Stomach (tissue), 9 donors: ENCODE measurements around the gene SECISBP2. TPM values are rescaled to one million over a fixed set of nuclear protein-coding genes. Genes with fewer than 3 reads are reported as not detected.

ENCODE experiments used
- DNase-seq, 2 donors: peaks; one replicate each; pipeline versions ENCODE4 v3.0.0 to v3.0.0-alpha.2; 2013 to 2019
- H3K27ac ChIP-seq, 5 donors: fragments of 200-600 bp in 4 of 5; sonication (generic) in 4 of 5; one replicate each; pipeline ENCODE4 v1.5.1; 2013 to 2019; ENCODE audit warnings: mild to moderate bottlenecking in 1 of 5, moderate library complexity in 1 of 5
- H3K27me3 ChIP-seq, 3 donors: fragments of 200-600 bp; sonication (generic); one replicate each; pipeline ENCODE4 v1.5.1; 2017 to 2019; ENCODE audit warnings: mixed run types in 1 of 3
- H3K36me3 ChIP-seq, 4 donors: fragments of 200-600 bp; sonication (generic); 1 replicate in 3 of 4; 2 replicates in 1 of 4; pipeline ENCODE4 v1.5.1; 2016 to 2019
- H3K4me1 ChIP-seq, 4 donors: fragments of 200-600 bp; sonication (generic); one replicate each; pipeline ENCODE4 v1.5.1; 2016 to 2019
- H3K4me3 ChIP-seq, 4 donors: fragments of 200-600 bp; sonication (generic) in 3 of 4; one replicate each; pipeline ENCODE4 v1.5.1; 2016 to 2019; ENCODE audit warnings: mild to moderate bottlenecking in 1 of 4
- H3K9me3 ChIP-seq, 4 donors: fragments of 200-600 bp; sonication (generic); one replicate each; pipeline ENCODE4 v1.5.1; 2016 to 2019
- CTCF ChIP-seq, 7 experiments: fragments of 450-650 bp in 4 of 7; fragments of 200-600 bp in 3 of 7; sonication (generic) in 3 of 7; IDR thresholded peaks; one replicate each; pipeline ENCODE4 v1.5.1; 2016 to 2019; ENCODE audit warnings: antibody characterized with exemption in 7 of 7, control low read depth in 2 of 7, mild to moderate bottlenecking in 1 of 7
- EP300 ChIP-seq: sonication (generic); formaldehyde crosslinking; IDR thresholded peaks from one replicate; pipeline ENCODE4 v1.6.1; 2017; ENCODE audit warnings: antibody characterized with exemption
- POLR2A ChIP-seq, 4 donors: fragments of 450-650 bp; IDR thresholded peaks; one replicate each; pipeline ENCODE4 v1.6.1; 2016; ENCODE audit warnings: antibody characterized with exemption in 4 of 4, control low read depth in 2 of 4, mild to moderate bottlenecking in 1 of 4, moderate library complexity in 1 of 4
- POLR2AphosphoS5 ChIP-seq, 3 donors: sonication (generic); formaldehyde crosslinking; IDR thresholded peaks; one replicate each; pipeline ENCODE4 v1.6.1; 2016; ENCODE audit warnings: antibody characterized with exemption in 3 of 3
- WGBS, 5 donors: extraction: QIAGEN DNeasy Blood & Tissue Kit in 3 of 5; methylation state at CpG; one replicate each; pipeline versions ENCODE4 v1.1.5 to v1.1.7; 2013 to 2018; 5-methylcytosine and 5-hydroxymethylcytosine counted together
- intact Hi-C: fragments of 100-400 bp; cut with DNase I; formaldehyde crosslinking; loops from one replicate; pipeline ENCODE4 v1.15.1; 2023; ENCODE audit warnings: low total_unique reads
- polyA plus RNA-seq, 3 donors: library from polyadenylated mRNA; stranded (reverse); fragments of 200-250 nt; gene quantifications; one replicate each; pipeline ENCODE4 v1.2.3, GENCODE V29; 2013
- total RNA-seq, 5 donors: library from RNA; depleted of rRNA; stranded (reverse); fragments of >200 nt; gene quantifications; one replicate each; pipeline versions ENCODE4 v1.1.0 to v1.2.3, GENCODE V29; 2014 to 2016
- donor health status: healthy with polysubstance abuse.
- donor health status: Bipolar disorder and iron deficiency.
- donor health status: healthy.

The SECISBP2 gene
- total and polyA plus RNA-seq, 8 donors, result 18.1 to 136 (median 70.3) TPM

- TF ChIP-seq POLR2A (IDR thresholded peaks at IDR 0.05) (no peak), CTCF (IDR thresholded peaks at IDR 0.05) (no peak), POLR2AphosphoS5 (IDR thresholded peaks at IDR 0.05) (no peak), EP300 (no peak)
- Histone ChIP-seq H3K9me3 (no peaks in the 10 kb centered on the region), H3K4me1 (peaks cover 0 to 31% (median 2%) of the 10 kb centered on the region in 4 donors), H3K4me3 (no peak overlapping the region), H3K27ac (peak overlapping the region in 2 of 5 donors; percentile 68 to 70), H3K27me3 (no peaks in the 10 kb centered on the region), H3K36me3 (peaks cover 20 to 90% (median 88%) of the 10 kb centered on the region in 4 donors)
- 77 to 89% (median 84%) methylated on average over 12 of the region's 12 CpGs for WGBS, 5 donors
- peak in 1 of 2 donors; percentile 23 for DNase-seq
- intact Hi-C loops, result no loop called here
Measured at GRCh38 chr9:89400403-89401116, 82.3 kb downstream of the SECISBP2 start.

- no peaks in the 10 kb centered on the region for H3K27me3 ChIP-seq
- WGBS, 5 donors, result 92 to 97% (median 94%) methylated on average over 14 of the region's 14 CpGs
- peaks cover 0 to 6% (median 0%) of the 10 kb centered on the region in 4 donors for H3K9me3 ChIP-seq
- no peak for DNase-seq
- intact Hi-C loops, result no loop called here
- no peak overlapping the region for H3K4me3 ChIP-seq
- H3K36me3 ChIP-seq, result peaks cover 7 to 69% (median 67%) of the 10 kb centered on the region in 4 donors
- peaks cover 0 to 43% (median 11%) of the 10 kb centered on the region in 4 donors for H3K4me1 ChIP-seq
- TF ChIP-seq EP300 (no peak), POLR2AphosphoS5 (IDR thresholded peaks at IDR 0.05) (no peak), POLR2A (IDR thresholded peaks at IDR 0.05) (no peak), CTCF (IDR thresholded peaks at IDR 0.05) (no peak)
- H3K27ac ChIP-seq, result no peak overlapping the region
Measured at GRCh38 chr9:89402695-89403427, 84.6 kb downstream of the SECISBP2 start.

GRCh38 chr9:89404074-89404473 lies 85.8 kb downstream of the SECISBP2 start:
- WGBS, 5 donors, result 88 to 93% (median 91%) methylated on average over 11 of the region's 11 CpGs
- Histone ChIP-seq H3K9me3 (peaks cover 0 to 6% (median 0%) of the 10 kb centered on the region in 4 donors), H3K36me3 (peaks cover 7 to 57% (median 55%) of the 10 kb centered on the region in 4 donors), H3K4me1 (peaks cover 0 to 46% (median 12%) of the 10 kb centered on the region in 4 donors), H3K4me3 (no peak overlapping the region), H3K27ac (no peak overlapping the region), H3K27me3 (no peaks in the 10 kb centered on the region)
- intact Hi-C loops, result no loop called here
- no peak for DNase-seq
- TF ChIP-seq POLR2A (IDR thresholded peaks at IDR 0.05) (no peak), CTCF (IDR thresholded peaks at IDR 0.05) (no peak), EP300 (no peak)

GRCh38 chr9:89405826-89406225 lies 87.5 kb downstream of the SECISBP2 start:
- Histone ChIP-seq H3K9me3 (peaks cover 0 to 6% (median 0%) of the 10 kb centered on the region in 4 donors), H3K4me1 (peaks cover 3 to 51% (median 16%) of the 10 kb centered on the region in 4 donors), H3K36me3 (peaks cover 7 to 44% (median 43%) of the 10 kb centered on the region in 4 donors), H3K4me3 (peak overlapping the region in 1 of 4 donors; percentile 24), H3K27ac (peak overlapping the region in 3 of 5 donors; percentile 25 to 69 (median 34)), H3K27me3 (no peaks in the 10 kb centered on the region)
- TF ChIP-seq EP300 (no peak), POLR2A (IDR thresholded peaks at IDR 0.05) (no peak)
- intact Hi-C loops, result no loop called here
- DNase-seq, result peak in 1 of 2 donors; percentile 47
- WGBS, 5 donors, result 62 to 72% (median 70%) methylated on average over 11 of the region's 11 CpGs
